HepG2 (cell line): ENCODE measurements around the gene PLEKHB2. TPM values are rescaled to one million over a fixed set of nuclear protein-coding genes. Genes with fewer than 3 reads are reported as not detected.

Experiments
- ARHGAP35 ChIP-seq: sonication (generic); formaldehyde crosslinking; IDR thresholded peaks from 2 replicates; pipeline ENCODE4 v1.9.0; 2022; ENCODE audit warnings: mild to moderate bottlenecking, inconsistent platforms, moderate library complexity, missing genetic modification reagents, borderline replicate concordance
- BRCA1 ChIP-seq: sonication (generic); formaldehyde crosslinking; IDR thresholded peaks from 2 replicates; pipeline ENCODE4 v1.4.0; 2020; ENCODE audit warnings: missing genetic modification reagents
- EHMT2 ChIP-seq: fragments of 200-600 bp; sonication (generic); IDR thresholded peaks from 2 replicates; pipeline ENCODE4 v1.7.0; 2017; ENCODE audit warnings: antibody characterized with exemption, low read depth, low read length, borderline replicate concordance
- GATAD2A ChIP-seq: IDR thresholded peaks from 2 replicates; pipeline ENCODE4 v1.6.1; 2016
- GLMP ChIP-seq: sonication (generic); formaldehyde crosslinking; IDR thresholded peaks from 2 replicates; pipeline ENCODE4 v1.9.0; 2021; ENCODE audit warnings: missing genetic modification reagents, mild to moderate bottlenecking, borderline replicate concordance
- KAT8 ChIP-seq: IDR thresholded peaks from 2 replicates; pipeline ENCODE4 v1.6.1; 2016; ENCODE audit warnings: missing genetic modification reagents, missing compliant biosample characterization
- MAFF ChIP-seq: IDR thresholded peaks from 2 replicates; pipeline ENCODE4 v1.6.1; 2011; ENCODE audit warnings: low read depth, low read length, improper control_type of control experiment
- PAX8 ChIP-seq: sonication (generic); formaldehyde crosslinking; IDR thresholded peaks from 2 replicates; pipeline ENCODE4 v1.8.0; 2022; ENCODE audit warnings: mild to moderate bottlenecking, missing genetic modification reagents, borderline replicate concordance
- PAXIP1 ChIP-seq: sonication (generic); formaldehyde crosslinking; conservative IDR thresholded peaks from 2 replicates; pipeline ENCODE4 v1.4.0; 2020; ENCODE audit warnings: mild to moderate bottlenecking, missing genetic modification reagents, moderate library complexity
- RNF219 ChIP-seq: sonication (generic); formaldehyde crosslinking; IDR thresholded peaks from 2 replicates; pipeline ENCODE4 v1.5.0; 2020; ENCODE audit warnings: mild to moderate bottlenecking, missing genetic modification reagents
- SOX5 ChIP-seq: IDR thresholded peaks from 2 replicates; pipeline ENCODE4 v1.6.1; 2016; ENCODE audit warnings: borderline replicate concordance
- TGIF2 ChIP-seq: IDR thresholded peaks from 2 replicates; pipeline ENCODE4 v1.6.1; 2016; ENCODE audit warnings: control low read depth, missing compliant biosample characterization
- ZBTB1 ChIP-seq: sonication (generic); formaldehyde crosslinking; IDR thresholded peaks from 2 replicates; pipeline ENCODE4 v1.4.0; 2020; ENCODE audit warnings: missing genetic modification reagents, borderline replicate concordance
- ZFP82 ChIP-seq: sonication (generic); formaldehyde crosslinking; IDR thresholded peaks from 2 replicates; pipeline ENCODE4 v1.5.1; 2020; ENCODE audit warnings: mild to moderate bottlenecking, missing genetic modification reagents, borderline replicate concordance
- ZKSCAN8 ChIP-seq: IDR thresholded peaks from 2 replicates; pipeline ENCODE4 v1.6.1; 2016; ENCODE audit warnings: borderline replicate concordance, missing genetic modification reagents, missing compliant biosample characterization
- ZMYM2 ChIP-seq: sonication (generic); formaldehyde crosslinking; IDR thresholded peaks from 2 replicates; pipeline ENCODE4 v1.8.0; 2022; ENCODE audit warnings: mild to moderate bottlenecking, missing genetic modification reagents
- ZNF460 ChIP-seq: sonication (generic); formaldehyde crosslinking; IDR thresholded peaks from 2 replicates; pipeline ENCODE4 v1.5.1; 2020; ENCODE audit warnings: missing genetic modification reagents, mild to moderate bottlenecking, borderline replicate concordance
- ZNF674 ChIP-seq: sonication (generic); formaldehyde crosslinking; IDR thresholded peaks from 2 replicates; pipeline ENCODE4 v1.5.0; 2020; ENCODE audit warnings: low read depth, mild to moderate bottlenecking, missing genetic modification reagents
- ZNF770 ChIP-seq: sonication (generic); formaldehyde crosslinking; IDR thresholded peaks from 2 replicates; pipeline ENCODE4 v1.5.0; 2020; ENCODE audit warnings: mild to moderate bottlenecking, missing genetic modification reagents
- ZSCAN21 ChIP-seq: sonication (generic); formaldehyde crosslinking; IDR thresholded peaks from 2 replicates; pipeline ENCODE4 v1.8.0; 2022; ENCODE audit warnings: mild to moderate bottlenecking, missing genetic modification reagents, moderate library complexity, borderline replicate concordance
- polyA plus RNA-seq, 8 experiments: library from polyadenylated mRNA; depleted of rRNA in 3 of 8; stranded (reverse) in 7 of 8; unstranded in 1 of 8; fragments of >200 nt; fragmentation: Illumina TruSeq in 4 of 8; extraction: Trizol in 4 of 8; gene quantifications; 2 replicates each; pipeline versions ENCODE4 v1.2.1 to v1.2.3, GENCODE V29; 2011 to 2016; ENCODE audit warnings: low read depth in 4 of 8, missing spikeins in 1 of 8, mixed read lengths in 1 of 8; ENCODE audit not compliant: insufficient read depth in 1 of 8
- total RNA-seq, 5 experiments: library from RNA; depleted of rRNA; stranded (reverse); fragments of >200 nt; fragmentation: Illumina TruSeq; extraction: Trizol; gene quantifications; 2 replicates each; pipeline ENCODE4 v1.2.3, GENCODE V29; 2016; ENCODE audit warnings: low read depth in 1 of 5

PLEKHB2 gene
- total and polyA plus RNA-seq, 2 of the 13 experiments (the other 11 are each of a cell fraction or from before 2014, with no cell fraction given): 73.0 to 78.9 TPM

- TF ChIP-seq EHMT2: peak; percentile 37; the same call in 1 of the 2 replicates
- no peak for TF ChIP-seq ZBTB1 (CRISPR knock-in tag)
- TF ChIP-seq ARHGAP35 (CRISPR knock-in tag): no peak
- TF ChIP-seq BRCA1 (CRISPR knock-in tag): no peak
- TF ChIP-seq ZKSCAN8 (CRISPR knock-in tag): no peak
- TF ChIP-seq SOX5: peak; percentile 10; the same call in 1 of the 2 replicates
- TF ChIP-seq RNF219 (CRISPR knock-in tag): 0 out of 2 replicates have a peak, but pooled peaks have one; percentile 7
- peak; percentile 42; the same call in 1 of the 2 replicates for TF ChIP-seq GATAD2A (CRISPR knock-in tag)
- no peak for TF ChIP-seq PAXIP1 (CRISPR knock-in tag)
- no peak for TF ChIP-seq GLMP (CRISPR knock-in tag)
- TF ChIP-seq PAX8 (CRISPR knock-in tag): no peak
- TF ChIP-seq ZNF460 (CRISPR knock-in tag): no peak
- 0 out of 2 replicates have a peak, but pooled peaks have one; percentile 28 for TF ChIP-seq TGIF2 (CRISPR knock-in tag)
- no peak for TF ChIP-seq ZSCAN21 (CRISPR knock-in tag)
- 0 out of 2 replicates have a peak, but pooled peaks have one; percentile 20 for TF ChIP-seq ZFP82 (CRISPR knock-in tag)
- TF ChIP-seq ZNF674 (CRISPR knock-in tag): no peak
- TF ChIP-seq ZNF770 (CRISPR knock-in tag): peak; percentile 96
- peak; percentile 50 for TF ChIP-seq ZMYM2 (CRISPR knock-in tag)
- 0 out of 2 replicates have a peak, but pooled peaks have one; percentile 9 for TF ChIP-seq KAT8 (CRISPR knock-in tag)
- peak; percentile 49 for TF ChIP-seq MAFF
These were observed 10.5 kb upstream of the PLEKHB2 start (continued) for GRCh38 chr2:131094463-131095281.
